GM19438 (cell line): ENCODE results near the gene WDR11.

Experiments used
- ATAC-seq: cut with Tn5 transposase; IDR thresholded peaks from one replicate; pipeline ENCODE4 v1.9.1; 2021; ENCODE audit warnings: low read depth; ENCODE audit not compliant: unreplicated experiment

The WDR11 gene

DNA sequence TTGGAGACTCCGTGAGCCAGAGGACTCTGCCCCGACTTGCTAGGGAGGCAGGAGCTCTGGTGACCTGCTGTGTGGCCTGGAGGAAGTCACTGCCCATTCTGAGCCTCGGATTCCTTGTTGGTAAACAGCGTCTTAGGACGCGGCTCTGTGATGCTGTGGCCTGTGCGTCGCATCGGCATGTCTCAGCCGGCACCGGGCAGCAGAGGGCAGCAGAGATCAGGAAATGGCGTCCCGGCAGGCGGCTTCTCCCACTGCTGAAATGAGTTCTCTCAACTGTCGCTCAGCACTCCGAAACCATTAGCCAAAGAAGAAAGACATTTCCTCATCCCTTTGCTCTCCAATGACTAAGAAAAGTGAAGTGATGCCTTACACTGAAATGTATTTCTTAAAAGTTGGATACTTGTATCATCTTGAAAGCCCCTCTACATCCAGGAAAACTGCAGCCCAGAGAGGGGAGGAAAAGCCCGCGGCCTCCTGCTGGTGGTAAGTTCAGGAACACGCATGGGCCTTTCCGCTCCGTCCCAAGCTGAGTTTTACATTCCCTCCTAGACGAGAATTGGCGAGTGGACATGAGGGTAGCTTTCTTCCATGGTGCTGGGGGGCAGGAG, 91.7 kb downstream of the WDR11 start:
- ATAC-seq: peak; percentile 96

DNA sequence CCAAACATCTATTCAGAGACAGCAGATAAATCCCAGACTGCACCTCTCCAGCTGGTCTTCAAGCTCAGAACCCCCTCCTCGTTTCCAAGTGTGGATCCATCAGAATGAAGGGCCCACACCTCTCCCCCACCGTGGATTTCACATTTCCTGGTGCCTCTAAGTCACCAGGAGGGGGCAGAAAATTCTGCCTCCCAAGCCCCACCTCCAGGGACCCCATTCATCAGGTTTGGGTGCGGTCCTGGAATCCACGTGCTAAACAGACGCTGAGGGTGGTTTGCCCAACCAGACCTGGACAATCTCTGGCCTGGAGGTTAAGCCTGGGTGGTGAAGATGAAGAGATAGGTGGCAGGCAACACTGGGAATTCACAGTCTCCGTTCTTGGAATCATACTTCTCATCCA, 92.4 kb downstream of the WDR11 start:
- no peak for ATAC-seq

DNA sequence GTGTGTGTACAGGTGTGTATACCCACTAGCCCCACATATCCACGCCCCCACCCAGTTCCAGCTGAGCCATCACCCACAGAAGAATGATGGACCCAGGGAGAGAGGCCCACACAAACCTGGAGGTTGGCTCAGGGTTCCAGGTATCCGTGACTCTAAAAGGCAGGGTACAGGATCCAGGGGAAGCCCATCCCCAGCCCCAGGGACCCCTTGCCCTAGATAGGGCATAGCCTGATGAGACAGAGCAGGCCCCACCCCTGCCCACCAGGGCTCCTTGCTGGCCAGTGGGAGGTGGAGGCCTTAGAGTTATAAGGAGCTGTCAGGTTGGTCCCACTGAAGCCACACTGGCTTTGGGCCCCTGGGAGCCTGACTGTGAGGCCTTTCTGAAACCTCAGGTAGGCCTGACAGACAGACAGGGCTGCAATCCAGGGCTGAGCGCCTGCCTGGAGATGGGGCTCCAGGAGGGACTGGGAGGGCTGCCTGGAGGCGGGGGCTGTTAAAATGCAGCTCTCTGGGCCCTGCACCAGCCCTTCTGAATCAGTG, 93.5 kb downstream of the WDR11 start:
- ATAC-seq: no peak

DNA sequence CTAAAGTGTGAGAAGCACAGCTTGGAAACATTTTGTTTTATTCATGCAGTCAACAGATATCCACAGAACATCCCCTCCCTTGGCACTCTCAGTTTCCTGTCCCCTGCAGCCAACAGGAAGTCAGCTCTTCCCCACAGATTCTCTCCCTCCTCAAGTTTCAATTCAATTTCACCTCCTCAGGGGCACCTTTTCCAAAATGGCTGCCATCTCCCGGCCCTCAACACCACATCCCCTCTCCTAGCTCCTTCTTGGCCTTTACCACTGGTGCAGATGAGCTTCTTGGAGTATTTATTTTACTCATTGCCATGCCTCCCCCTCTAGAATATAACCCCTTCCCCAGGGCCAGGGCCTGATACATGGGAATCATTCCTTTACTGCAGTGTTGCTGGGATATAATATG, 94.0 kb downstream of the WDR11 start:
- no peak for ATAC-seq

DNA sequence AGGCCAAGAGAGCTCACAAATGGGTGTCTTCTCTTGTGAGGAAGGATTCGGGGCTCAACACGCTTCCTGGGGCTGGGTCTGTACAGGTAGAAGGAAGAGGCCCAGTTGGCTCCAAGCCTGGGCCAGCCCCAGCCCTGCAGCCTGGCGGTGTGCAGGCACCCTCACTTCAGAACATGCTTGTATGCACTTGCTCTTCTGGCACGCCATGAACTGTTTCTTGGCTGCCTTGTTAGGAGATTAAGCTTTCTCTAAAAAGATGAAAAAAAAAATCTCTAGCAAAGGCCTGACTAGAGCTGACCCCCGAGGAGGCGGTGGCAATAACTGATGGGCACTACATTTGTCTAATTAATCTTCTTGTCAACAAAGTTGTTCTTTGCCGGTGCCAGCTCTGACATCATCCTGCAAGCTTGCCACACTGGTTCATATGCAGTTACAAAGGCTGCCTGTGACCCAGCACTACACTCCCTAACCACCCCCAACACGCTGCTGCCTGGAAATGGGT, 94.7 kb downstream of the WDR11 start:
- no peak for ATAC-seq

DNA sequence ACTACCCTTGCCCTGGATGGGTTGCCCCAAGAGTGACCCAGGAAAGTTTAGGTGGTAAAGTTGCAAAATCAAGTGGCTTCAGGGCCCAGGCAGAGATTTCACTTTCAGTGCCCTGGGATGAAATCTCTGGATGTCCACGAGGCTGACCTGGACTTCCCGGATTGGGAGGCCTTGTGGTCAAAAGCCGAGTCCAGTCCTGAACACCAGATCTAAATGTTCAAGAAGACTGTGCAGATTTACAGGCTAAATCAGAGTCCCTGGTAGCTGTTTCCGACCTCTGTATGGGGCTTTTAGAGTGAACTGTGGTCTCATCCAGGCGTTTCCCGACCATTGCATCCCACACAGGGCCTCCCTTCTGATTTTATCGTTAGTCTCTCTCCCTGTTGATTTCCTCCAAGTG, 95.3 kb downstream of the WDR11 start:
- no peak for ATAC-seq

- ATAC-seq: peak; percentile 91
Measured at GRCh38 chr10:120948889-120949608, 97.9 kb downstream of the WDR11 start.

DNA sequence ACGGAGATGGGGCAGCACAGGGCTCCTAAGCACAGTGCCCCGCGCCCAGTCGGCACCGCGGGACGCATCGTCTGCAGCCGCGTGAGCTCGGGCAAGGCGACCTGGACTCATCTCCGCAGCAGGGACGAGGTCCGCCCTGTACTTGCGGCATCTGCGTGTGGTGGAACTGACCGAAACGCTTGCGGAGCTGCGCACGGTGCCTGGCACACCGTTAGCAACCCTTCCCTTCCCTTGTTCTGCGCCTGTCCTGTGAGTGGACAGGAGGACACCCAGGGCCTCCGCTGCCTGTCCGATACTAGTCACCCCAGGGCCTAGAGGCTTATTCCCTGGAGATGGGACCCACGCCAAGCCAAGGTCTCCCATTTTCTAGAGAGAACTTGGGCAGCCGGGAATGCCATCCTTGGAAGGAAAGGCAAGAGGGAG, 98.5 kb downstream of the WDR11 start:
- no peak for ATAC-seq

GRCh38 chr10:120950051-120950561, 98.9 kb downstream of the WDR11 start:
- no peak for ATAC-seq

DNA sequence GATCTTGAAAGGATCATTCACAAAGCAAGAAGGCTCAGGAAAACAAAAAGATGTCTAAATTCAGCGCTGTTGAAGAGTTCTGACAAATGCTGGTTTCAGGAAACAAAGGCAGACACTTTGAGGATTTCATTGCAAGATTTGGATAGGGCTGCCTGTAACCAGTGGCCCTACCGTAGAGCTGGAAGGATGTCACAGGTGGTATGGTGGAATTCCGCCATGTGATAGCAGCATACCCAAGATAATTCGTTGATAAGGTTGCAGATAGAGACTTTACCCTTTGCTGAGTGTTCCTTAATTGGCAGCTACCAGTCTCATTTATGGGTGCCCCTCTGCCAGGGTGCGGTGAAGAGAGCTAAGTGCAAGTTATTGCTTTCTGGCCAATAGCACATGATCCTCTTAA, 100.1 kb downstream of the WDR11 start:
- no peak for ATAC-seq

- ATAC-seq: no peak
Measured at GRCh38 chr10:120953897-120954296, 102.7 kb downstream of the WDR11 start.
